Inferior parietal cortex (tissue), 1 donor: ENCODE data around the gene RAB31.
A peak's percentile ranks its signal among the peaks of the same experiment; 100 is the strongest.
"Not testable (repeated sequence)": the region's sequence is repeated elsewhere in the genome, so short reads cannot be mapped to it uniquely, and the experiment has no call there.

Experiments
- DNase-seq: peaks from one replicate; pipeline ENCODE4 v3.0.0-alpha.2; 2016; ENCODE audit errors: extremely low spot score

RAB31 gene, protein sequence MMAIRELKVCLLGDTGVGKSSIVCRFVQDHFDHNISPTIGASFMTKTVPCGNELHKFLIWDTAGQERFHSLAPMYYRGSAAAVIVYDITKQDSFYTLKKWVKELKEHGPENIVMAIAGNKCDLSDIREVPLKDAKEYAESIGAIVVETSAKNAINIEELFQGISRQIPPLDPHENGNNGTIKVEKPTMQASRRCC

DNA sequence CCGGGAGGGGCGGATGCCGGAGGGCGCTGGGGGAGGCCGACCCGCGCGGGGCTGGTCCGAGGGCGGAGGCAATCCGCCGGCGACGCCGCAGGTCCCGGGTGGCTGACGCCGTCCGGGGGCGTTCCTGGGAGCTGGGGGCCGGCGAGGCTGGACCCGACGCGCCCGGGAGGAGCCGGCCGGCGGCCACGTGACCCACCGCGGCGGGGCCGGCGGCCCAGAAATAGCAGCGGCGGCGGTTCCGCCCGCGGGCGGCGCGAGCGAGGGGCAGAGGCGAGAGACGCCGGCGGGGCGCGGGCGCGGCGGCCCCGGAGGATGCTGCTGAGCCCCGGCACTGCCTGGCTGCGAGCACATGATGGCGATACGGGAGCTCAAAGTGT is at the start of gene RAB31:
TSS of gene RAB31 (plus strand) at position 245 of the 377 bp plus-strand sequence. CDS start at position 350, 105 bp downstream.
- DNase-seq: peak; percentile 66

DNA sequence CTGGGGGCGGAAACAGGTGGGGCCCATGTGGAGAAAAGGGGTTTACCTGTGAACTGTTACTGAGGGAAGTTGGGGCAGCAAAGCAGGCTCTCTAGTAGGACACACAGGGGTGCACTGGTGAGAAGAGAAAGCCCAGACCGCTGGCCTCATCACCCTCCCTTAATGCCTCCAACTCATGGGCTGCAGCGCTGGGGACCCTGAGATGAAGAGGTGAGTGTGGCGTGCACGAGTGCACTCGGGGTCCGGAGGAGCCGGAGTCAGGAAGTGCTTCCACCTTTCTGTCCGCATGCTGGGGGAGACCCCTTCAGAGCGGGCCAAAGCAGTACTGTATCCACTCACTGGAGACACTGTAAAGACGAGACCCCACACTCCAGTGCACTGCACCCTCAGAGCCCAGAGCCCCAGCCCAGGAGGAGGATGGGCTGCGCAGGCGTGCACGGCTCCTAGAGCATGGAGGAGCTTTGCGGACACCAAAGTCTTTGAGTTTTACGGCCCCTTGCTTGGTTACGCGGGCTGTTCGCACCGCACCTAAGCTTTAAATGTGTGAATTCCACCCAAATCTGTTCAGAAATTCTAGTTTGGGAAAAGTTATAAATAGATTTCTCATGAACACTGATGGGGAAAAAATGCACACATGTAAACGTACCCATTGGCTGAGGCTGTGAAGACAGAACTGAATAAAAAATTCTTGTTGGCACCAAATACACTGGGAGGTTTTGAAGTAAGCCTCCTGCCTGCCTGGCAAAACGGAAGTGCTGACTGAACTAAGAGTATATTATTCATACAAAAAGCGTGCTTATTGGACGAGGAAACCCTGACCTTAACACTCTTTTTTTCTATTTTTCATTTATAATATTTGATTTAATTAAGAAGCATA is 48.4 kb upstream of the RAB31 start:
- no peak for DNase-seq

DNA sequence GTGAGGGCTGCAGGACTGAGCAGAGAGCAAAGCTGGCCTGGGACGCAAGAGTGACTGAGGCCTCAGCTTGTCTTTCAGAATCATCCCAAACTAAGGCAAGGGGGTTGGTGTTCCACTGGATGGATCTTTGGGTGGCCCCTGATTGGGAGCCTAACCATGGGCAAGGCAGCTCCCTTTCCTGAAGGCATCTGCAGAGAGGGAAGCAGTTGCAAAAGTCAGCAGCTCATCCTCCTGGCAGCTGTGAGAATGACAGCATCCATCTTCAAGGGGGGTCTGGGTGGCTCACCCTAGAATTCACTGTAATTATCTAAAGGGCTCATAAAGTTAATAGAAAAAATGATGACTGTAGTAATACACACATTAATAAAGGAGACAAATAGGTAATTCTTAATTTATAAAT is 46.5 kb upstream of the RAB31 start:
- DNase-seq: no peak

DNA sequence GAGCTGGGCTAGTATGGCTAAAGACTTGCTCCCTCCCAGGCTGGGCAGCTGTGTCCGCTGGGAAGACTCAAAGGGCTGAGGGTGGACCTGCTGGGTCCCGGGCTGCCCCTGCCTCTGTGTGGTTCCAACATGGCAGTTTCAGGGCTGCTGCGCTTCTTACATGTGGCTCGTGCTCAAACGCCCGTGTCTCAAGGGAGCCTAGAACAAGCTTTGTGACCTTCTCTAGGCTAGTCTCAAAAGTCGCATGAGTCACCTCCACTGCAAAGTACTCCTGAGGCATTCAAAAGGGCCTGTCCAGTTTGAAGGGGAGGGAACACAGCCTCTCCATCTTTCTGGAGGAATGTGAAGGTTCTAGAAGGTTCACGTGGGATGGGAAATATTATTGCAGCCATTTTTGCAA is 44.7 kb upstream of the RAB31 start:
- no peak for DNase-seq

DNA sequence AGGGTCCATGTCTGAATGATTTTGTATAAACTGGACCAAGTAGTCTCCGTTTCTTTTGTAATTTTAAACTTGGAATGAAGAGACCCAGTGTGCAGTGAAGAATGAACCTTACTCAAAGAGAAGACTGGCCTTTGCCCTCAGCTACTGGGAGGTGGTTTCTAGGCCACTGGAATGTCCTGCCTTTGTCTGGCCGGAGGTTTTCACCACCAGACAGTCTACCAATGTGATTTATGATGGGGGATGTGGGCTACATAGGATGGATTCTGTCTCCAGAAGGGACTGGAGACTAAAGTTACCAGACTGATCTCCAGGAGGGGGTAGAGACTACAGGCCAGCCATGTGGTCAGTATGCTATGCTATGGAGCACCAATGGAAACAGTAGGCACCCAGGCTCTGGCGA is 42.8 kb upstream of the RAB31 start:
- DNase-seq: no peak

DNA sequence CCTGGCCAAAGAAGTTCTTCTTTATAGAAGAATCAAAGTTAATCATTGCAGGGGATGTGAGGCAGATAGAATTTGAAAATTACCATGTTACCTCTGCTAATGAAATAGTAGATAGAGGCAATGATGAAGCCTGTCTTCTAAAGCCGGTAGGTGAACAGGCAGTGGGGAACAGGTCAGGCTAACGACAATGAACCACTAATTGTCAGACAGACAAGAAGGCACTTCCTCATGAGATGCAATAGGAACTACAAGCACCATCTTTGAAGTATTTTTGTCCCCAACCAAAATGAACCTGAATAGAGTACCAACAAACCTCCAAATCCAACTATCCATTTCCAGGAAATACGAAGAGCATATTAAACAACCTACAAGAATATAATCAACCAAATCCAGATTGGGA is 41.6 kb upstream of the RAB31 start:
- DNase-seq: no peak

DNA sequence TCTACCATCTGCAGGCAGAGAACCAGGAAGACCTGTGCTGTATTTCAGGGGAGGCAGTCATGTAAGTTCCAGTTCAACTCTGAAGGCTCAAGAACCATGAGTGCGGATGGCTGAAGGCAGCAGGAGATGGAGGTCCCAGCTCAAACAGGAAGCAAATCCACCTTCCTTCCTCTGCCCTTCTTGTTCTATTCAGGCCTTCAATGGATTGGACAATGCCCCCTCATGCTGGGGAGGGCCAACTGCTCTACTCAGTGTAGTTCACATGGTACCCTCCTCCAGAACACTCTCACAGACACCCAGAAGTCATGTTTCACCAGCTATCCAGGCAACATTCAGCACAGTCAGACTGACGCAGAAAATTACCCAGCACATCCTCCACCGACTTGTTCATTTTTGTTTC is 39.1 kb upstream of the RAB31 start:
- DNase-seq: no peak

DNA sequence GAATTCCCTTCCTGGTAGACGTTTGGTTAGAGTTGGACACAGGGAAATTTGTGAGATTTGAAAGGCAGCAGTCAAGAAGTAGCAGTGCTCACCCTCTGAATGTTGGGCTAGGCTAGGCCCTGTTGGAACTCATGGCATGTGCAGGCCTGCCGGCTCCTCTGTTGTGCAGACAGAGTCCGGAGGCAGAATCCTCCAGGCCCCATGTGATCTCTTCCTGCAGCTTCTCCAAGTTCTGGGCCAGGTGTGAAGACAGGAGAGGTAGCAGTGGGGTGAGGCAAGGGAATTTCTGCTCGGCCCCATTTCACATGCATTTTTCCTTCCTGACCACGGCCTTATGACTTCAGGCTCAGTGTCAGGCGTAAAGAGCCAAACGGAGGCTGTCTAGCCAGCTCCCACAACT is 36.9 kb upstream of the RAB31 start:
- no peak for DNase-seq

DNA sequence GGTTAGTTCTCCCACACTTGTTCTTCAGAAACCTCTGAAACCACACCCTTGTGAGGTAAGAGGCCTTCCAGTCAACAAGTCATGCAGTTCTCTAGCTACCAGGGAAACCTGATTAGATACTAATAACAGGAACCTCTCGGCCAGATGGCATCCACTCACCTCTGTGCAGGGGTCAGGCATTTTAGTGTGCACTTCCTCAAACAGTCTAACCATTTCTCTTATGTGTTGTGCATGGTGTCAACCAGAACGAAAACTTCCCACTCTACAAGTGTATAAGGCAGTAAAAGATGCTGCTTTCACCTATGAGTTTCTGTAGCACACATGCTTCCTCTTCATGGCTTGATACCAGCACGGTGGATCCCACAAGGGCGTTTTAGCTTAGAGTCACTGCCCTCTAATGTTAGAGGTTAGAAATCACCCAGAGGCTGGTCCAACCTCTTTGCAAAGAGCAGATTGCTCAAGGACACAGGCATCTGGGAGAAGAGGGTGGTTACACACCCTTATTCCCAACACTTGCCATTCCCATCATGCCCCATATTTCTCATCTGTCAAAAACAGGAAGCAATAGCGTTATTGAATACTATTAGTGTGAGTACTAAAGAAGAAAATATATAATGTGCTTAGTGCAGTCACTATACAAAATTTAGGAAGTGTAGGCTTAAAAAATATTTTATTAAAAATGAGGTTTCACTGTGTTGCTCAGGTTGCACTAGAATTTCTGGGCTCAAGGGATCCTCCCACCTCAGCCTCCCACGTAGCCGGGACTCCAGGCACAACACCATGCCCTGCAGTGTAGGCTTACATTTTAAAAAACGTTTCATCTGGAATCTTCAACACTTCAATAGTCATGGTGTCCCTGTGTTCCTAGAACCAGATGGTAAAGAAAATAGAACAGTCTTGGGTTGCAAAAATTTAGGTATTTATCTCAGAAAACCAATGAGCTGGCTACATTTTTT is 34.5 kb upstream of the RAB31 start:
- peak; percentile 53 for DNase-seq

DNA sequence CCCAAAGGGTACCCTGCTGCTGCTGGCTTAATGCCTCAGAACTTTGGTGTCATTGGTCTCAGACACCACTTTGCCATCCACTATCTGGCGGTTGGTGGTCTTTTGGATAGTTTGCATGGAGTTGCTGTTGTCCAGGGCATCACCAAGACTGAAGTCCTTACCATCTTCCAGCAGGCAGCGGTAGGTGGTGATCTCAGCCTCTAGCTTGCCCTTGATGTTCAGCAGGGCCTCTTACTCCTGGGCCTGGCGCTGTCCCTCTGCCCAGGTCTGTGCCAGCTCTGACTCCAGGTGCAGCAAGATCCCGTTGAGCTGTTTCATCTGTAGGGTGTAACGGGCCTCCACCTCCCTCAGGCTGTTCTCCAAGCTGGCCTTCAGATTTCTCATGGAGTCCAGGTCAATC is 29.9 kb upstream of the RAB31 start:
- not testable (repeated sequence) for DNase-seq

DNA sequence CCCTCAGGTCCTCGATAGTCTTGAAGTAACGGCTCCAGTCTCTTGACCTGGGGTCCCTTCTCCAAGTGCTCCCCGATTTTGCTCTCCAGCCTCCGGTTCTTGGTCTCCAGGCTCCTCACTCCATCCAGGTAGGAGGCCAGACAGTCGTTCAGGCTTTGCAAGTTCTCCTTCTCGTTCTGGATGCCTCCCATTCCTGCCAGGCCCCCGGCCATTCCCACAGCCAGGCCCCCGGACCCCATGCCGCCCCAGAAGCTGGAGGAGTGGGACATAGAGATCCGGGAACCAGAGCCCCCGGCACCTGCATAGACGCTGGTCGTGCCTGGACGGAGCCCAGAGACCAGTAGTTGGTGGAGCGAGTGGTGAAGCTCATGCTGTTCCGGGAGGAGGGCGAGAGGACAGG is 29.0 kb upstream of the RAB31 start:
- DNase-seq: no peak

DNA sequence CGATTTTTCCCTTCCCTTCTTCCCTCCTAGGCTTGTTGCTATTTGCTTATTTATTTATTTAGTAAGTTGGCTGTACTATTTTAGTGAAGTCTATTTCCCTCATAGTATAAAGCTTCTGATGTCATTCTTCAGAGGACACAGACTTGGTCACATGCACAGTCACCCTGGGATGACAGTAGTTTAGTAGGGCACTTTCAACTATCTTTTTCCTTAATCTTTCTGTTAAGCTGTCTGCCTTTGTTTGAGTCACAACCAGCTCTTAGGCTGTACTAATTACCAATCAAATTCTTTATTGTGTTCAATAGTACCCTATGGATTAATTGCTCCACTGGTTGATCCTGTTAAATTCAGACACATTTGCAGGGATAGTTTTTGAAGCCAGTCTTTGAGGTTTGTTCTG is 26.9 kb upstream of the RAB31 start:
- no peak for DNase-seq

DNA sequence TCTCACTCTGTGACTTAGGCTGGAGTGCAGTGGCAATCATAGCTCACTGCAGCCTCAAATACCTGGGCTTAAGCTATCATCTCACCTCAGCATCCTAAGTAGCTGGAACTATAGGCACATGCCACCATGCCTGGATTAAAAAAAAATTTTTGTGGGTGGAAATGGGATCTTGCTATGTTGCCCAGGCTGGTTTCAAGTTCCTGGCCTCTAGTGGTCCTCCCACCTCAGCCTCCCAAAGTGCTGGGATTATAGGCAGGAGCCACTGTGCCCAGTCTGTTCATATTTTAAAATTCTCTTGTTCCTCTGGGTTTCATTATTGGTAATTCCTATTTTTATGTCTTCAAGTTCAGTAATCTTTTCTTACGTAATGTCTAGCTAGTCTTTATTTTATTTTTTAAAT is 25.5 kb upstream of the RAB31 start:
- DNase-seq: no peak

DNA sequence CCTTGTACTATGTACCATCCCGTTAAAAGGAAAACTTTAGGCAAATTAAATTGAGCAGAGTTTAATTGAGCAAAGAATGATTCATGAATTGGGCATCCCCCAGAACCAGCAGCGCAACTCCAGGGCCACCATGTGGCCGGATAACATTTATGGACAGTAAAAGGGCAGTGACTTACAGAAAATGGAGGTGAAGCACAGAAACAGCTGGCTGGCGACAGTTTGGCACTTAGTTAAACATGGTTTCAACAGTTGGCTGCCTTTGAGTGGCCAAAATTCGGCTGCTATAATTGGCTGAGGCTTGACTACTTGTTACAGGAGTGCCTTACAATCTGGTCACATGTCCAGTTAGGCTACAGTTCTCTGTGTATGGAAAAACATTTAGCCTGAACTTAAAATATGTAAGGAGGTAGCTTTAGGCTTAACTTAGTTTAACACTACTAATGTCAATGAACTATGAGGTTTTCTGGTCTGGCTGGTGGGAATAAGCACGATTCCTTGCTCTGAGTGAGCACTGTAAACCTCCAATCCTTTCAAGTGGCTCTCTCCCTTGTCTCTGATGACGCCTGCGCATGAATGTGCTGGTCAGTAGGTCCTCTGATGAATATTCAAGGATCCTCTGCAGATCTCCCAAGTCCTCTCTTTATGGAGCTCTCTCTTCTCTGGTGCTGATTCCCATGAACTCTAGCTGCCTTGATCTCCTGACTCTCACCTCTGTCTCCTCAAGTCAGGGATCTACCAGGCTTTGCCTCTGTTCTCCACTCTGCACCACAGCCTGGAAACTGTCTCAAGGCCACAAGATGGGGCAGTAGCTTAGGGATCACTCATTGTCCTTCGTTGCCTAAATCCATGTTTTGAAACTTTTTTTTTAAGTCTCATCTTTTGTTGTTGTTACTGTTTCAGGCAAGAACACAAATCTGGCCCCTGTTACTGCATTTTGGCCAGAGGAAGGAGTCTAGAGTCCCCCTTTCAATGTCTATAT is 24.4 kb upstream of the RAB31 start:
- DNase-seq: peak; percentile 72

DNA sequence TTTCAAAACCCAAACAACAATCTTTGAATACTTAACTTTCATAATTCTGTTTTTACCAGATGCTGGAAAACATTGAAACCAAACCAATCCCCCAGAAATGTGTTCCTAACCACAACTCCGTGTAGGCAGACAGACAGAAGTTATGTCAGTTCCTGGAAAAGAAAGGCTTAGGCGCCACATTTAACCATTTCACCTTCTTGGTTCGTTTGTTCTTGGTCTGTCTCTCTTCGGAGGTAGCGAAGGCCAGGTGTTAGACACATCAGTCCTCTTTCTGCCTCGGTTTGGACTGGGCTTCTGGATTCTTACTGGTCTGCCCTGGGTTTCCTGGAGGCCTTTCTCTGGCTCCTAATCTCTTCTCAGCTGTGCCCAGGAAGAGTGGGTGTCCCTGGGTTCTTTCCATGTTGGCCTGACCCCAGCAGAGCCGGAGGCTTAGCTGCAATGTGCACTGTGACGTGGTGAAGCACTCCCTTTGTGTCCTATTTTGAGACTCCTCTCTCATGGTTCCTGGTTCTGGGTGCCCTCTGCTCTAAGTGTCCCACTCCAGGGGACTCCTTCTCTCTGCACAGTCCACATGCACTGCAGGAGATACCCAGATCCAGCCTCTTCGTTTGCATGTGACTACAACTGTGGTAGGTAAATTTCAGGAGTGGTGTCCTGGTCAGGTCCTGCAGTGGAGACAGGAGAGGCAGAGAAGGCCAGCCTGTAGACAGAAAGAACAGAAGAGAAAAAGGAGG is 23.1 kb upstream of the RAB31 start:
- no peak for DNase-seq

DNA sequence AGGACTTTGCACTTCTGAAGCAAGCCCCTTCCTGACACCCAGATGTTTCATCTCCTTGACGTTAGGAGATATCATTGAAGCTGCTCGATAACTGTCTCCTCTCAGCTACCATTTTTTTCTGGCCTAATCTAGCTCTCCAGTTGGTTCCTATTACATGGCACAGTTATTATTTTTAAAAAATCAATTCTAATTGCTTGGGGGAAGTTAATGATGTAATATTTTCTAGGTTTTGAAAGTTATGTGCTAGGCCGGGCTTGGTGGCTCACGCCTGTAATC is 22.5 kb upstream of the RAB31 start:
- DNase-seq: no peak

DNA sequence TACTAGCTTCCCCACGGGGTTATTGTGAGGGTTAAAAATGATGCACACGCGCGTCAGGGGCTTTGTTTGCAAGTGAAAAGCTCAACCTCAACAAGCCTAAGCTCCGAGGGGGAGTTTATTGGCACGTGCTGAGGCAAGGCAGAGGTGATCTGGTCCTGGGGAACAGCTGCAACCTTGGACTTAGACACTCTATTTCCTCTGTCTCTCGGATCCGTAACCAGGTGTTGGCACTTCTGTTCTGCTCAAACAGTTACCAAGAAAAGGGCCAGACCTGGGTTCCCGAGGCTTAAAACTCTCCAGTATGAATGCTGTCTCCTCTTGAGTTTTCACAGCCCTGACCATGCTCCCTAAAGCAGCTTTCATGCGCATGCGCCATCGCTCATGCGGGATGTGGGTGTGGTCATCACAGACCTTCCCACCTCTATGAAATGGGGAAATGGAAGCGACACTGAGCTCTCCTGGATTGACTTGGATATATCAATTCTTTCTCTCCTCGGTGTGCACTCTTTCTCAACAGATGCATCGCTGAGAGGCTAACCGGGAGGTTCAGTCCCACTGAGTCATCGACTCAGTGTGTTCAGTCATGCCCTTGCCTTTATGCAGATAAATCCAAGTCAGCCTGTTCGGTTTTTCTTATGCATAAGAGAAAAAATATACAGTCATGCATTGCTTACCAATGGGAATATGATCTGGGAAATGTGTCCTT is 19.9 kb upstream of the RAB31 start:
- DNase-seq: no peak

DNA sequence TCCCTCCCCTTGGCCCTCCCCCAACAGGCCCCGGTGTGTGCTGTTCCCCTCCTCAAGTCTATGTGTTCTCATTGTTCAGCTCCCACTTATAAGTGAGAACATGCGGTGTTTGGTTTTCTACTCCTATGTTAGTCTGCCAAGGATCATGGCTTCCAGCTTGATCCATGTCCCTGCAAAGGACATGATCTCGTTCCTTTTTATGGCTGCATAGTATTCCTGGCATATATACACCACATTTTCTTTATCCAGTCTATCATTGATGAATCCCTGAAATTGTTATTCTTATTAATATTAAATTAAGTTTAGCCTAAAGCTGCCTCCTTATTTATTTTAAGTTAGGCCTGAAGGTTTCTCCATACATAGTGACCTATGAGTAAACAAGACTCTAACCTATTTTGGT is 18.8 kb upstream of the RAB31 start:
- no peak for DNase-seq

DNA sequence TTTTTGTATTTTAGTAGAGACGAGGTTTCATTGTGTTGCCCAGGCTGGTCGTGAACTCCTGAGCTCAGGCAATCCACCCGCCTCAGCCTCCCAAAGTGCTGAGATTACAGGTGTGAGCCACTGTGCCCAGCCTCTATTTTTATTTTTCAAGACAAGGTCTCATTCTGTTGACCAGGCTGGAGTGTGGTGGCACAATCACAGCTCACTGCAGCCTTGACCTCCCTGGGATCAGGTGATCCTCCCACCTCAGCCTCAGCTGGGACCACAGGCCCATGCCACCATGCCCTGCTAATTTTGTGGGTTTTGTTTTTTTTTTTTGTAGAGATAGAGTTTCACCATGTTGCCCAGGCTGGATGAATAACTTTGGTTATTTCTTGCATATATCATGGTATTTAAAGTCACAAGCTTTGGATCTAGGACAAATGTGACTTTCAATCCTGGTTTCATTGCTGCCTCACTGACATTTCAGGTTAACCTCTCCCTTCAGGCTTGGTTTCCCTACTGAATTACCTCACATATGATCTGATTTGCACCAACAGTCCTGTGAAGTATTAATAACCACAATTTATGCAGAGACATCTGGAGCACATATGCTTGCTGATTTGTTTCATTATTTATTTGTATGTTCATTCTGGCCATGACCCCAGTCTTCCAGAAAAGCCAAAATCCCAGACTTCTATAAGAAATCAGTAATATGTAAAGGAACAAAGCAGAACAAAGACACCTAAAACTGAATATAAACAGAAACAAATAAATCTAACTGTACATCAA is 17.5 kb upstream of the RAB31 start:
- no peak for DNase-seq
